CD4-positive, alpha-beta T cell treated with Interleukin-12 subunit alpha and Interleukin-12 subunit beta, for 1 hour (primary cell): ENCODE data around the gene ZNF830.
"Not testable (repeated sequence)": the region's sequence is repeated elsewhere in the genome, so short reads cannot be mapped to it uniquely, and the experiment has no call there.

Source experiments
- DNase-seq: peaks from one replicate; pipeline ENCODE4 v3.0.0-alpha.2; 2020

ZNF830 gene, protein sequence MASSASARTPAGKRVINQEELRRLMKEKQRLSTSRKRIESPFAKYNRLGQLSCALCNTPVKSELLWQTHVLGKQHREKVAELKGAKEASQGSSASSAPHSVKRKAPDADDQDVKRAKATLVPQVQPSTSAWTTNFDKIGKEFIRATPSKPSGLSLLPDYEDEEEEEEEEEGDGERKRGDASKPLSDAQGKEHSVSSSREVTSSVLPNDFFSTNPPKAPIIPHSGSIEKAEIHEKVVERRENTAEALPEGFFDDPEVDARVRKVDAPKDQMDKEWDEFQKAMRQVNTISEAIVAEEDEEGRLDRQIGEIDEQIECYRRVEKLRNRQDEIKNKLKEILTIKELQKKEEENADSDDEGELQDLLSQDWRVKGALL

DNA sequence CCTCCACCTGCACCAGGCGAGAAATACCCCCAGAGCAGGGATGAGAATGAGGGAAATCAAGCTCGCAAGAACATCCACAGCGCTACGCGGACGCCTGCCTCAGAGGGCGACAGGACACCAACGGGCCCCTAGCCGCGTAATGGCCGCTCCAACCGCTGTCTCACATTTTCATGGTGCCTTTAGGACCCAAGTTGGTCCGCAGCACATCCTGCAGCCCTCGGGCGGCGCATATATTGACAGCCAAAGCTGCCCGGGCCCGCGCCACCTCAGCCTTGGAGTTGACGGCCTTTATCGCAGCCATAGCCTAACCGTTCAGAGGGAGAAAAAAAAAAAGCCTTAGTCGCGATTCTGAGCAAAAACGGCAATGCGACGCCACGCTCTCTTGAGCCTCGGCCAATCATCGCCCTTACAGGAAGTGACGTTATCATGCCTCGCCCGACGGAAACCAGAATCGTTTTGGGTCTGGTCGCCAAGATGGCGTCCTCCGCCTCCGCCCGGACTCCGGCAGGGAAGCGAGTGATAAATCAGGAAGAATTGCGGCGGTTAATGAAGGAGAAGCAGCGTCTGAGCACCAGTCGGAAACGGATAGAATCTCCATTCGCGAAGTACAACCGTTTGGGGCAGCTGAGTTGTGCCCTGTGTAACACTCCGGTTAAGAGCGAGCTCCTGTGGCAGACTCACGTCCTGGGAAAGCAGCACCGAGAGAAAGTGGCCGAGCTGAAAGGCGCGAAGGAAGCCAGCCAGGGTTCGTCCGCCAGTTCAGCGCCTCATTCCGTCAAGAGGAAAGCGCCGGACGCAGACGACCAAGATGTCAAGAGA, at the start of gene ZNF830, which contains the start of gene CCT6B:
Gene ZNF830, plus strand, starts transcription at position 448 of the 819 bp plus-strand sequence. Its CDS starts 27 bp downstream, at position 475.
Gene CCT6B, minus strand, starts transcription at position 368 of the 819 bp plus-strand sequence. Its CDS starts 67 bp downstream, at position 301.
- DNase-seq = peak; percentile 93

- no peak for DNase-seq
Observed at GRCh38 chr17:34913001-34913400, 48.3 kb upstream of the ZNF830 start.

- no peak for DNase-seq
Observed at GRCh38 chr17:34916120-34916519, 45.2 kb upstream of the ZNF830 start.

DNA sequence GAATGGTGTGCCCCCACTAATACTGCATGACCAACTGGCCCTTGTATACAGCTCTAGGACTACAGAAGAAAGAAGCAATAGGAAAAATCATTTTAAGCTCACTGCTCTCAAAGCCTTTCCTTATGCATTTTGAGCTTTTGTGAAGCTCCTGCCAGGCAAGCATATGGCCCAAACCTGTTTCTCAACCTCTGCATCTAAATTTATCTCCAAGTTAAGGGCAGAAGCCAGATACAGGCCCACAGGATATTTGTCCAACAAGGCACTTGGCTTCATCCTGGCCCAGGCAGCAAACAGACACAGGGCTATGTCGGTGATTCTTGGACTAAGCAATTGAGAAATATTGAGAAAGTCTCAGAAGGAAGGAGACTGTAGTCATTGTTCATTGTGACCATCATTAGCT, 44.0 kb upstream of the ZNF830 start:
- no peak for DNase-seq

- DNase-seq = no peak
Observed at GRCh38 chr17:34920676-34921075, 40.7 kb upstream of the ZNF830 start.

DNA sequence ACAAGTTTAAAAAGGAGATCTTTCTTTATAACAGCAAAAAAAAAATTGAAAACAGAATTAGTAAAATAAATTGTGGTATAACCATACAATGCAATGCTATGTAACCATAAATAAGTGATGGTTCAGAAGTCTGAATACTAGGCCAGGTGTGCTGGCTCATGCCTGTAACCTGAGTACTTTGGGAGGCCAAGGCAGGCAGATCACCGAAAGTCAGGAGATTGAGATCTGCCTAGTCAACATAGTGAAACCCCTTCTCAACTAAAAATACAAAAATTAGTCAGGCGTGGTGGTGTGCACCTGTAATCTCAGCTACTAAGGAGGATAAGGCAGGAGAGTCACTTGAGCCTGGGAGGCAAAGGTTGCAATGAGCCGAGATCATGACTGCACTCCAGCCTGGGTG, 34.7 kb upstream of the ZNF830 start:
- DNase-seq = no peak

GRCh38 chr17:34930283-34930682, 31.1 kb upstream of the ZNF830 start:
- no peak for DNase-seq

- DNase-seq = not testable (repeated sequence)
Observed at GRCh38 chr17:34950780-34951179, 10.6 kb upstream of the ZNF830 start.

GRCh38 chr17:34958438-34958837, 2.9 kb upstream of the ZNF830 start:
- DNase-seq = no peak

GRCh38 chr17:34974179-34974578, 12.8 kb downstream of the ZNF830 start:
- no peak for DNase-seq

DNA sequence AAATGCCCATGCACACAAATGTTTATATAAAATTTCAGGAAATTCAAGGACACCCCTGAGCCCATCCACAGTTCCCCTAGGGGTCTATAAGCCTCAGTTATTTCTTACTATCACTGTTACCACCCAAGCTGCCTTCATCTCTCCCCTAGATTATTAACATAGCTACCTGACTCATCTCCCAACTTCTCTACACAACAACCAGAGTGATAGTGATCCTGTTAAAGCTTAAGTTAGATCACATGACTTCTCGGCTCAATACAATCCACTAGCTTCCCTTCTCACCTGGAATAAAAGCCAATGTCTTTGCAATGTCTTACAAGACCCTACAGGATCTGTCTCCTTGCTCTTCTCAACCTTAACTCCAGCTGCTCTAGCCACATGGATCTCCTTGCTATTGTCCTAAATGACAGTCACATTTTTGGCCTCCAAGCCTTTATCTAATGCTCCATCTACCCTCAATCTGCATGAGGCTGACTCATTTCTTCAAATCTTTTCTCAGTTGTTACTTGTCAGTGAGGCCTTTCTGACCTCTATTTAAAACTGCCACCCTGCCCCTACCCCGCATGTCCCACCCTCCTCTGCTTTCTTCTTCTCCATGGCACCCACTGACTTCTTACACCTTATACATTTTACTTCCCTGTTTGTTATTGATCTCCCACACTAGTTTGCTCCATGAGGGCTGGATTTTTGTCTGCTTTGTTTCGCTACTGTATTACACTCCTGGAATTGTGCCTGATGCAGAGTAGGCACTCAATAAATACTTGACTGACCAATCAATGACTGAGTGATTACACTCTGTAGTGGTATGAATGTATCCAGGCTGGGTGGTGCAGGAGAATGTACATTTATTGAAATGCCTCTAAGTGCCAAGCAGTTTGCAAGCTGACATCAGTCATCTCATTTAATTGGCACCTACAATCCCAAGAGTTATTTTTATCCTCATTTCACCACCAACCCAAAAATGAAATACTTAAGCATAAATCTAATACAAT, 13.8 kb downstream of the ZNF830 start:
- no peak for DNase-seq

DNA sequence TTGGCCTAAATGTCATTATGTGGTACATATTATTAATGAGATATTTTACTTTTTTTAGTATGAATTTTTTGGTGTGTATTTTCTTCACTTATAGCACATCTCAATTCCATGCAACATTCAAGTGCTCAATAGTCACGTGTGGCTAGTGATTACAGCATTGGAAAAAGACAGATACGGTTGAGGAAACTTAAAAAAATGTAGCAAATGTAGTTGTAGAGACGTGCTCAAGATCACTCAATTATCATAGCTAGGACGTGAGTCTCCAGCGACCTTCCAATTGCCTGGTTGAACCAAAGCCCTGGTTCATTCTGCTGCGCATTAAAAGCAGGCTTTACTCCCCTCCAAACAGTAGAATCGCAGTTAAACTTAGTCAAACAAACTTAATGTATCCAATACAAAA, 17.8 kb downstream of the ZNF830 start:
- no peak for DNase-seq

DNA sequence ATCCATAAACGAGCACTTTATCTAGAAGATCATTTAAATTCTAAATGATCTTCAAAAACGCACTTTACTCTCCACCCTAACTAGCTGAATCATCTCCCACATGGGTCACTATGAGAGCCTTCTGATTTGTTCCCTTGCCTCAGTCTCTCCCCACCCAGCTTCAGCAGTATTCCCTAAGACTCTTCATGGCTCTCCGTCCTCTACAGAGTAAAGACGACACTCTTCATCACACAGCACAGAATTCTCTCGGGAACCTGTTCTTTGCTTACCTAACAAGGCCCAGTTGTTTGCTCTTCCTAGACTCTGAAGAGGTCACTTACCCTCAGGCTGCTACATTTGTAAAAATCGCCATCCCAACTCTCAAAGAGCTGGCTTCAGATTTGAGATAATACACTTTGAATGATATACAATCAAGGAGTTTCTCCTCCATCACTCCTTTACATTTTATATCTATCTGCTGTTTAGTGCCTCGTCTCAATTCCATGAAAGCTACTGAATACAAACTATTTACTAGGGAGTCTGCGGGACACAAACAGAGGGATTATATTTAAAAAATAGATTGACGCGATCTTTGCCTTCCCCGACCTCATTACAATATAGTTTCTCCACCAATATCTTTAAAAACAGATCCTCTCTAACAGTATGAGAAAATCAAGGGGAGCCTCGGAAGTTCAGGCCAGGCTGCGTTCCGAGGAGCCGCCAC, 18.5 kb downstream of the ZNF830 start:
- no peak for DNase-seq

GRCh38 chr17:34980353-34980680, 19.0 kb downstream of the ZNF830 start, which contains the start of gene LIG3:
LIG3 (plus strand) TSS chr17:34980512; CDS start chr17:34983006, 2,494 bp downstream.
- DNase-seq = peak; percentile 93

GRCh38 chr17:34980681-34981537, 19.6 kb downstream of the ZNF830 start:
- peak; percentile 79 for DNase-seq

- no peak for DNase-seq
Observed at GRCh38 chr17:34981538-34982241, 20.4 kb downstream of the ZNF830 start.

DNA sequence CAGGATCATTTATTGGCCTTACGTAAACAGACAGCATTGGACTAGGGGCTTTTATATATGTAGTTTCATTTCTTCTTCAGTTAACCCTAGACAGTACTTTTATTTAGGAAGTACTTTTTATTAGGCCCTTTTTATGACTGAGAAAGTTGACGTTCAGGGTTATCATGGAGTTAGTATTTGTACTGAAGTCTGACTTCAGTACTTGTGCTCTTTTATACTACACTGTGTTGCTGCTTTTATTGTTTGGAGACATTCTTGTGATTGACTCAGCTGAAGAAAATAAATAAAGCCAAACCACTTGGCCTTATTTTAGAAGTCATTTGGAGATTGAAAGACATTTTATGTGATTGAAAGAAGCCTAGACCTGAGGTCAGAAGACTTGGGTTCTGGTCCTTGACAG, 25.9 kb downstream of the ZNF830 start:
- DNase-seq = no peak

DNA sequence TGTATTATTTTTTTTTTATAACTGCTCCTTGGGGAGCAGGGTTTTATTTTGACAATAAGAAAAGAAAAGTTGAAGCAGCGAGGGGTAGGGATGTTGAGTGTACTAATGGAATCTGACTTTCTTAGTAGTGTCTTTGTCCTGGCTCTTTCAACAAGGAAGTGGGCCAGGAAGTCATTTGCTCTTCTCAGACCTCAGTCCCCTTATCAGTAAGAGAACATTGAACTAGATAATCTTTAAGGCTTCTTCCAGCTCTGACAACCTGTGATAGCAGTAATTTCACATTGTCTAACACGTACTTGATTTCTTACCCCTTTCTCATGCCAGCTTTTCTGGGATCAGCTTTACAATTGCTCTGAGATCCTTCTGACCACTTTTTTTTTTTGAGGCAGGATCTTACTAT, 27.3 kb downstream of the ZNF830 start:
- no peak for DNase-seq

- no peak for DNase-seq
Observed at GRCh38 chr17:34989473-34989872, 28.1 kb downstream of the ZNF830 start.

DNA sequence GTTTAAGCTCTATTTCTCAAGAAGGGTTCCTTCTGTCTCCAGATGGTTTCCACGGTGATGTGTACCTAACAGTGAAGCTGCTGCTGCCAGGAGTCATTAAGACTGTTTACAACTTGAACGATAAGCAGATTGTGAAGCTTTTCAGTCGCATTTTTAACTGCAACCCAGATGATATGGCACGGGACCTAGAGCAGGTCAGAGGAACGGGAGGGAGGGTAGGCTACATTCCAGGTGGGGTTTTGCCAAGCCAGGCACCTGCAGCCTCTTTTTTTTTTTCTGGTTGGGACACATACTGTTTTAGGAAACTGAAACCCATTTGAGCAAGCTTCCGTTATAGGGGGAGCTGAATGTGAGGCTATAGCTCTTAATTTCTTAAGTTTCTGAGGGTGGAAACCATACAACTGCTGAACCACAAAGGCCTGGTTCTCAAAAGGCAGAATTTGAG, 29.6 kb downstream of the ZNF830 start:
- no peak for DNase-seq
